Neural progenitor cell (in vitro differentiated cells): Measurements from ENCODE around the gene LRP1B. TPM values are rescaled to one million over a fixed set of nuclear protein-coding genes. Genes with fewer than 3 reads are reported as not detected.
"Not testable (repeated sequence)": the region's sequence is repeated elsewhere in the genome, so short reads cannot be mapped to it uniquely, and the experiment has no call there.

Experiments
- DNase-seq: peaks from one replicate; pipeline ENCODE4 v3.0.0-alpha.2; 2016; ENCODE audit warnings: low spot score
- H2AFZ ChIP-seq: fragments of 200-600 bp; sonication (generic); replicated peaks from 2 replicates; pipeline ENCODE4 v1.6.1; 2016; ENCODE audit warnings: antibody characterized with exemption
- H3F3A ChIP-seq: fragments of 200-600 bp; sonication (generic); 2 replicates; pipeline ENCODE4 v1.6.1; 2016; ENCODE audit warnings: antibody characterized with exemption, low read depth
- H3K27ac ChIP-seq: fragments of 200-600 bp; sonication (generic); 2 replicates; pipeline ENCODE4 v1.5.1; 2016; ENCODE audit warnings: mild to moderate bottlenecking
- H3K27me3 ChIP-seq: fragments of 200-600 bp; sonication (generic); 2 replicates; pipeline ENCODE4 v1.6.1; 2016; ENCODE audit warnings: mild to moderate bottlenecking, moderate library complexity
- H3K36me3 ChIP-seq: fragments of 200-600 bp; sonication (generic); 2 replicates; pipeline ENCODE4 v1.5.1; 2016
- H3K4me1 ChIP-seq: fragments of 200-600 bp; sonication (generic); 2 replicates; pipeline ENCODE4 v1.6.1; 2016; ENCODE audit warnings: mixed run types
- H3K4me2 ChIP-seq: fragments of 200-600 bp; sonication (generic); 2 replicates; pipeline ENCODE4 v1.6.1; 2016
- H3K4me3 ChIP-seq: fragments of 200-600 bp; sonication (generic); 2 replicates; pipeline ENCODE4 v1.5.1; 2016
- H3K79me2 ChIP-seq: fragments of 200-600 bp; sonication (generic); 2 replicates; pipeline ENCODE4 v1.6.1; 2016; ENCODE audit warnings: low read depth
- H3K9ac ChIP-seq: fragments of 200-600 bp; sonication (generic); 2 replicates; pipeline ENCODE4 v1.6.1; 2016
- H3K9me3 ChIP-seq: fragments of 200-600 bp; sonication (generic); 2 replicates; pipeline ENCODE4 v1.5.1; 2016; ENCODE audit warnings: low read depth
- H4K20me1 ChIP-seq: fragments of 200-600 bp; sonication (generic); 2 replicates; pipeline ENCODE4 v1.6.1; 2016; ENCODE audit warnings: low read depth
- H3K27ac Mint-ChIP-seq: 3 replicates; pipeline ENCODE4 v1.8.0; 2021; ENCODE audit warnings: mixed read lengths
- H3K27me3 Mint-ChIP-seq: 2 replicates; pipeline ENCODE4 v1.8.0; 2022; ENCODE audit warnings: low read depth, mild to moderate bottlenecking, inconsistent platforms, moderate library complexity, mixed read lengths; ENCODE audit not compliant: insufficient read depth
- H3K36me3 Mint-ChIP-seq: 3 replicates; pipeline ENCODE4 v1.8.0; 2021; ENCODE audit warnings: mixed read lengths
- H3K4me1 Mint-ChIP-seq: 3 replicates; pipeline ENCODE4 v1.8.0; 2021; ENCODE audit warnings: mixed read lengths
- H3K4me3 Mint-ChIP-seq: 3 replicates; pipeline ENCODE4 v1.8.0; 2021; ENCODE audit warnings: mild to moderate bottlenecking, moderate library complexity, mixed read lengths
- H3K9me3 Mint-ChIP-seq: 3 replicates; pipeline ENCODE4 v1.8.0; 2020; ENCODE audit warnings: mixed read lengths
- EZH2 ChIP-seq: fragments of 200-600 bp; sonication (generic); IDR thresholded peaks from 2 replicates; pipeline ENCODE4 v1.6.1; 2017; ENCODE audit warnings: antibody characterized with exemption, mild to moderate bottlenecking, moderate library complexity
- EZH2phosphoT487 ChIP-seq: fragments of 200-600 bp; sonication (generic); IDR thresholded peaks from 2 replicates; pipeline ENCODE4 v1.6.1; 2017; ENCODE audit warnings: antibody characterized with exemption
- total RNA-seq: library from RNA; depleted of rRNA; stranded (reverse); fragments of >200 nt; gene quantifications from 2 replicates; pipeline ENCODE4 v1.2.3, GENCODE V29; 2015; ENCODE audit warnings: low replicate concordance
- TF ChIP-seq, protein P1 (sequence below): fragments of 200-600 bp; sonication (generic); IDR thresholded peaks from 2 replicates; pipeline ENCODE4 v1.5.1; 2017; ENCODE audit warnings: antibody characterized with exemption, mild to moderate bottlenecking

The LRP1B gene
- total RNA-seq, 1 donor from 2014 or later: not detected

DNA sequence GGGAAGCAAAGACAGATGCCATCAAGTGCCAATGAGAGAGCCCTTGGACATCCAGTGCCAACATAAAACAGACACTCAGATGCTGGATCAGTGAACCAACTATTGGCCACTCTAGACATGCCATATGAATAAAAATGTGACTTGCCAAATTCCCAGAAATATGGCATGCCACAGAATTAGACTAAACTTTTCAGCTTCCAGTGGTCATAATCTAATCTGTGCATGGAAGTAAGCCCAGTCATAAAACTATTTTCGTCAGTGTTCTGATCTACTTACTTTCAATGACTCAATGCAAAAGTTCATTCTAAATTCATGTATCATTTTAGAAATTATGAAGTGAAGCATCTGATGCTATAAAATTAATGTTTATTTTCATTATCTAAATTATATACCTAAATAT is 1844.4 kb downstream of the LRP1B start:
- no peak overlapping the region for H3K27ac Mint-ChIP-seq
- DNase-seq: no peak
- H3K27me3 Mint-ChIP-seq: no peaks in the 10 kb centered on the region
- no peak overlapping the region for H3K9ac ChIP-seq
- no peaks in the 10 kb centered on the region for H3K79me2 ChIP-seq
- no peaks in the 10 kb centered on the region for H3K4me1 ChIP-seq
- H3K36me3 ChIP-seq: no peaks in the 10 kb centered on the region
- H3K27me3 ChIP-seq: no peaks in the 10 kb centered on the region
- H3K27ac ChIP-seq: no peak overlapping the region
- H3K4me3 ChIP-seq: no peak overlapping the region
- H3K4me1 Mint-ChIP-seq: no peaks in the 10 kb centered on the region
- no peaks in the 10 kb centered on the region for H3K36me3 Mint-ChIP-seq
- H4K20me1 ChIP-seq: no peaks in the 10 kb centered on the region
- H3F3A ChIP-seq: no peaks in the 10 kb centered on the region
- H3K9me3 Mint-ChIP-seq: no peaks in the 10 kb centered on the region
- peak overlapping the region; percentile 66 for H2AFZ ChIP-seq
- no peaks in the 10 kb centered on the region for H3K9me3 ChIP-seq
- H3K4me2 ChIP-seq: no peak overlapping the region
- no peak overlapping the region for H3K4me3 Mint-ChIP-seq
- TF ChIP-seq, protein P1, sequence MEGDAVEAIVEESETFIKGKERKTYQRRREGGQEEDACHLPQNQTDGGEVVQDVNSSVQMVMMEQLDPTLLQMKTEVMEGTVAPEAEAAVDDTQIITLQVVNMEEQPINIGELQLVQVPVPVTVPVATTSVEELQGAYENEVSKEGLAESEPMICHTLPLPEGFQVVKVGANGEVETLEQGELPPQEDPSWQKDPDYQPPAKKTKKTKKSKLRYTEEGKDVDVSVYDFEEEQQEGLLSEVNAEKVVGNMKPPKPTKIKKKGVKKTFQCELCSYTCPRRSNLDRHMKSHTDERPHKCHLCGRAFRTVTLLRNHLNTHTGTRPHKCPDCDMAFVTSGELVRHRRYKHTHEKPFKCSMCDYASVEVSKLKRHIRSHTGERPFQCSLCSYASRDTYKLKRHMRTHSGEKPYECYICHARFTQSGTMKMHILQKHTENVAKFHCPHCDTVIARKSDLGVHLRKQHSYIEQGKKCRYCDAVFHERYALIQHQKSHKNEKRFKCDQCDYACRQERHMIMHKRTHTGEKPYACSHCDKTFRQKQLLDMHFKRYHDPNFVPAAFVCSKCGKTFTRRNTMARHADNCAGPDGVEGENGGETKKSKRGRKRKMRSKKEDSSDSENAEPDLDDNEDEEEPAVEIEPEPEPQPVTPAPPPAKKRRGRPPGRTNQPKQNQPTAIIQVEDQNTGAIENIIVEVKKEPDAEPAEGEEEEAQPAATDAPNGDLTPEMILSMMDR: no peak
- no peak for TF ChIP-seq EZH2phosphoT487
- no peak for TF ChIP-seq EZH2

DNA sequence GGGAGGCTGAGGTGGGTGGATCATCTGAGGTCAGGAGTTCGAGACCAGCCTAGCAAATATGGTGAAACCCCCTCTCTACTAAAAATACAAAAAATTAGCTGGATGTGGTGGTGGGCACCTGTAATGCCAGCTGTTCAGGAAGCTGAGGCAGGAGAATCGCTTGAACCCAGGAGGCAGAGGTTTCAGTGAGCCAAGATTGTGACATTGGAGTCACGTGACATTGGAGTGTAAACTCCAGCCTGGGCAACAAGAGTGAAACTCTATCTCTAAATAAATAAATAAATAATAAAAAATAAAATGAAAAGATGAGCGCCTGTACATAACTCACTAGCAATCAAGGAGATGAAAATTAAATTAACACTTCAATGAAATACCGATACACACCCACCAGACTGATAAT is 1853.5 kb downstream of the LRP1B start:
- H4K20me1 ChIP-seq, H3K27ac ChIP-seq, H3K9me3 Mint-ChIP-seq, H3K36me3 Mint-ChIP-seq, H3K9me3 ChIP-seq, H3K9ac ChIP-seq, H3K4me1 Mint-ChIP-seq, H3K4me2 ChIP-seq, H3K27me3 ChIP-seq, H3K27me3 Mint-ChIP-seq, H3K79me2 ChIP-seq, H3K36me3 ChIP-seq, H3K4me3 Mint-ChIP-seq, H3K4me1 ChIP-seq, DNase-seq, H2AFZ ChIP-seq, H3K27ac Mint-ChIP-seq, H3K4me3 ChIP-seq, H3F3A ChIP-seq: not testable (repeated sequence)

DNA sequence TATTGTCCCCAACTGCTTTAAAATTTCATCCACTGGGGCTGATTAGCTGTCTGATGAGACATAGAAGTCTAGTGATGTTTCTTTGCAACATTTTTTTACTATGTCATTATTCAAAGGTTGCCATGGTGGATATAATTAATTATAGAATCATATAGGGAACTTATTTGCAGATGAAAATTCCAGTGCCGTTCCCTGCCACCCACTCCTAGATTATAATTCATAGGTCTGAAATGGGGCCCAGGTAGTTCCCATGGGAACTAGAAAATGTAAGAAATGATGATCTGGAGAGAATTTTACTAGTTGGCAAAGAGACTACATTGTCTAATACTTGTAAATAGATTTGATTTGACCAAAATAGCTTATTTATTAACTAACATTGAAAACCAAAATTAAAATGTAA is 1854.2 kb downstream of the LRP1B start:
- Mint-ChIP-seq H3K36me3 (no peaks in the 10 kb centered on the region), H3K9me3 (peaks cover 3% of the 10 kb centered on the region)

DNA sequence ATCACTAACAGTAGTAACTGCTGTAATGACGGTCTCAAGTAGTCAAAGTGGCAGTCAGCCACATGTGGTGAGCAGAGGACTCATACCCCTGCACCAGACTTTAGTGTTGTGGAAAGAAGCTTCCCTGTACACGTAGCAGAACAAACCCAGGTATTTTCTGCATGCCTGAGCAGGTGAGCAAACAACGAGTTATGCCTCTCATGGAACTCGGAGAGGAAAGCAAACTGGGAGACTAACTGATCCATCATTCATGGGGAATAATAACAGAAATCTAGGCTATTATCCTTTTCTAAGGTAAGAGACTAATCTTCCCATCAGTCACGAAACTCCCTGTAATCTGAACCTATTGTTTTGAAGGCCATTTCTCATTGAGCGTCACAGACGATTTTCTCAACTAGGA is 1855.4 kb downstream of the LRP1B start:
- Histone ChIP-seq H2AFZ (peak overlapping the region; percentile 12), H3K4me1 (no peaks in the 10 kb centered on the region), H3K4me3 (no peak overlapping the region), H3K27ac (no peak overlapping the region), H3K79me2 (no peaks in the 10 kb centered on the region), H3K4me2 (no peak overlapping the region), H4K20me1 (no peaks in the 10 kb centered on the region), H3K36me3 (no peaks in the 10 kb centered on the region), H3K9me3 (no peaks in the 10 kb centered on the region), H3F3A (no peaks in the 10 kb centered on the region), H3K9ac (no peak overlapping the region), H3K27me3 (no peaks in the 10 kb centered on the region)
- no peaks in the 10 kb centered on the region for H3K4me1 Mint-ChIP-seq
- H3K4me3 Mint-ChIP-seq: no peak overlapping the region
- no peak overlapping the region for H3K27ac Mint-ChIP-seq
- H3K9me3 Mint-ChIP-seq: peaks cover 3% of the 10 kb centered on the region
- H3K36me3 Mint-ChIP-seq: no peaks in the 10 kb centered on the region
- H3K27me3 Mint-ChIP-seq: no peaks in the 10 kb centered on the region
- TF ChIP-seq EZH2 (no peak), EZH2phosphoT487 (no peak)
- TF ChIP-seq, protein P1: no peak
- DNase-seq: no peak

More for the DNA sequence above, 1854.2 kb downstream of the LRP1B start:
- Mint-ChIP-seq H3K4me1 (no peaks in the 10 kb centered on the region), H3K27me3 (no peaks in the 10 kb centered on the region), H3K4me3 (no peak overlapping the region), H3K27ac (no peak overlapping the region)
- Histone ChIP-seq H4K20me1 (no peaks in the 10 kb centered on the region), H3K27ac (no peak overlapping the region), H3K4me1 (no peaks in the 10 kb centered on the region), H3K4me2 (no peak overlapping the region), H3K9ac (no peak overlapping the region), H3K4me3 (no peak overlapping the region), H3F3A (no peaks in the 10 kb centered on the region), H3K79me2 (no peaks in the 10 kb centered on the region), H3K9me3 (no peaks in the 10 kb centered on the region), H2AFZ (no peak overlapping the region), H3K36me3 (no peaks in the 10 kb centered on the region), H3K27me3 (no peaks in the 10 kb centered on the region)
- no peak for DNase-seq
- TF ChIP-seq EZH2: no peak
- TF ChIP-seq, protein P1: no peak
- no peak for TF ChIP-seq EZH2phosphoT487
